Neural cell (in vitro differentiated cells): ENCODE measurements around the gene MAMDC4. TPM values are rescaled to one million over a fixed set of nuclear protein-coding genes. Genes with fewer than 3 reads are reported as not detected.

Experiments used
- H2AFZ ChIP-seq: fragments of 200-600, 300-800 bp; sonication (generic), shearing (Covaris generic); 2 replicates; pipeline ENCODE4 v1.6.0; 2014; ENCODE audit warnings: low read depth, mild to moderate bottlenecking, antibody characterized with exemption, low read length, moderate library complexity
- H3F3A ChIP-seq: fragments of 200-600 bp; shearing (Covaris generic); 2 replicates; pipeline ENCODE4 v1.6.1; 2016; ENCODE audit warnings: mild to moderate bottlenecking, moderate library complexity, mixed read lengths, antibody characterized with exemption, low read length; ENCODE audit not compliant: insufficient read depth, poor library complexity, severe bottlenecking
- H3K27ac ChIP-seq: fragments of 200-600, 300-800 bp; sonication (generic), shearing (Covaris generic); 2 replicates; pipeline ENCODE4 v1.5.1; 2014; ENCODE audit warnings: mild to moderate bottlenecking, low read length, moderate library complexity
- H3K27me3 ChIP-seq: fragments of 300-800, 200-600 bp; sonication (generic), shearing (Covaris generic); 2 replicates; pipeline ENCODE4 v1.6.0; 2014; ENCODE audit warnings: mild to moderate bottlenecking, low read depth, low read length, moderate library complexity; ENCODE audit not compliant: insufficient read depth
- H3K36me3 ChIP-seq: fragments of 300-800, 200-600 bp; sonication (generic), shearing (Covaris generic); 2 replicates; pipeline ENCODE4 v1.5.1; 2014; ENCODE audit warnings: mild to moderate bottlenecking, antibody characterized with exemption, low read length, moderate library complexity; ENCODE audit not compliant: insufficient read depth
- H3K4me2 ChIP-seq: fragments of 300-800, 200-600 bp; sonication (generic), shearing (Covaris generic); 2 replicates; pipeline ENCODE4 v1.6.0; 2014; ENCODE audit warnings: mild to moderate bottlenecking, low read length
- H3K4me3 ChIP-seq: fragments of 300-800, 200-600 bp; sonication (generic), shearing (Covaris generic); 2 replicates; pipeline ENCODE4 v1.5.1; 2014; ENCODE audit warnings: mild to moderate bottlenecking, low read length, moderate library complexity
- H3K79me2 ChIP-seq: fragments of 200-600 bp; shearing (Covaris generic); replicated peaks from 2 replicates; pipeline ENCODE4 v1.6.0; 2014; ENCODE audit warnings: mild to moderate bottlenecking, low read length, moderate library complexity; ENCODE audit not compliant: insufficient read depth
- H3K9ac ChIP-seq: fragments of 300-800, 200-600 bp; sonication (generic), shearing (Covaris generic); 2 replicates; pipeline ENCODE4 v1.6.1; 2016; ENCODE audit warnings: mild to moderate bottlenecking, low read length, mixed read lengths
- H3K9me2 ChIP-seq: fragments of 200-600 bp; shearing (Covaris generic); 2 replicates; pipeline ENCODE4 v1.6.1; 2016; ENCODE audit warnings: mild to moderate bottlenecking, low read length, mixed read lengths; ENCODE audit not compliant: insufficient read depth
- H3K9me3 ChIP-seq: fragments of 200-600, 300-800 bp; sonication (generic), shearing (Covaris generic); 2 replicates; pipeline ENCODE4 v1.6.1; 2016; ENCODE audit warnings: mild to moderate bottlenecking, mixed run types, low read length, moderate library complexity, mixed read lengths
- H4K20me1 ChIP-seq: fragments of 200-600 bp; shearing (Covaris generic); 2 replicates; pipeline ENCODE4 v1.6.1; 2016; ENCODE audit warnings: mild to moderate bottlenecking, mixed run types; ENCODE audit not compliant: insufficient read depth
- EP300 ChIP-seq: fragments of 450-650 bp; conservative IDR thresholded peaks from 2 replicates; pipeline ENCODE4 v1.6.1; 2014; ENCODE audit warnings: antibody characterized with exemption, mild to moderate bottlenecking, moderate library complexity; ENCODE audit not compliant: poor library complexity, severe bottlenecking
- EZH2 ChIP-seq: fragments of 200-600, 300-800 bp; shearing (Covaris generic), sonication (generic); IDR thresholded peaks from 2 replicates; pipeline ENCODE4 v1.6.1; 2014; ENCODE audit warnings: antibody characterized with exemption, low read length, borderline replicate concordance, mild to moderate bottlenecking; ENCODE audit not compliant: insufficient read depth, poor library complexity, severe bottlenecking
- MXI1 ChIP-seq: fragments of 450-650 bp; conservative IDR thresholded peaks from 2 replicates; pipeline ENCODE4 v1.6.1; 2014; ENCODE audit warnings: antibody characterized with exemption, mild to moderate bottlenecking; ENCODE audit not compliant: poor library complexity, severe bottlenecking
- POLR2AphosphoS5 ChIP-seq: IDR thresholded peaks from 2 replicates; pipeline ENCODE4 v1.6.1; 2012
- RAD21 ChIP-seq: fragments of 450-650 bp; conservative IDR thresholded peaks from 2 replicates; pipeline ENCODE4 v1.6.1; 2014; ENCODE audit warnings: antibody characterized with exemption, mild to moderate bottlenecking, moderate library complexity
- SMC3 ChIP-seq: fragments of 450-650 bp; conservative IDR thresholded peaks from 2 replicates; pipeline ENCODE4 v1.6.1; 2014; ENCODE audit warnings: antibody characterized with exemption, mild to moderate bottlenecking, moderate library complexity; ENCODE audit not compliant: poor library complexity
- TAF1 ChIP-seq: IDR thresholded peaks from 2 replicates; pipeline ENCODE4 v1.6.1; 2012; ENCODE audit warnings: low read depth
- polyA plus RNA-seq: library from polyadenylated mRNA; depleted of rRNA; stranded (reverse); fragments of >200 nt; gene quantifications from 2 replicates; pipeline ENCODE4 v1.2.3, GENCODE V29; 2014
- TF ChIP-seq, protein P1 (sequence below): fragments of 450-650 bp; IDR thresholded peaks from 2 replicates; pipeline ENCODE4 v1.5.1; 2014; ENCODE audit warnings: antibody characterized with exemption, mild to moderate bottlenecking, moderate library complexity; ENCODE audit not compliant: poor library complexity, severe bottlenecking
- TF ChIP-seq, protein P2 (sequence below): IDR thresholded peaks from 2 replicates; pipeline ENCODE4 v1.6.1; 2012; ENCODE audit warnings: borderline replicate concordance

MAMDC4 gene
- polyA plus RNA-seq, 1 donor from 2014 or later, result 13.1 TPM

DNA sequence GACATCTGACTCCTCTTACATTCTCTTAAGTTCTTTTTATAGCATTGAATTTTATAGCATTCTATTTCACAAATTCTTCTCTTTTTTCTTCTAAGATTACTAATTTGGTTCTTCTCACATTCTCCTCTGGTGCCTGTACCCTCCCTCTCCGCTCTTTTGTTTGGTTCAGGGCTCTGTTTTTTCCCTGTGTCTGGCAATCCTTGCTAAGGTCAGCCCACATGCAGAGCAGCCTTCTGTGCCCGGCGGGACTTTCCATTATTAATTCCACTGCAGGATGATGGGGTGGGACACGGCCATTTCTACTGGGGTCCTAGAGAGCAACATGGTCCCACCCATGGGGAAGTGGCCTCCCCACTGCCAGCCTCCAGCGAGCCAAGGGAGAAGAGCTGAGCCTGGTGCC is 24.3 kb downstream of the MAMDC4 start:
- Histone ChIP-seq H3F3A (no peaks in the 10 kb centered on the region), H3K4me2 (no peak overlapping the region), H3K4me3 (no peak overlapping the region), H3K27ac (no peak overlapping the region), H3K36me3 (no peaks in the 10 kb centered on the region), H3K27me3 (no peaks in the 10 kb centered on the region), H2AFZ (no peak overlapping the region), H4K20me1 (no peaks in the 10 kb centered on the region), H3K9ac (no peak overlapping the region), H3K9me3 (no peaks in the 10 kb centered on the region), H3K9me2 (no peaks in the 10 kb centered on the region), H3K79me2 (no peaks in the 10 kb centered on the region)
- TF ChIP-seq MXI1 (no peak), RAD21 (no peak), EZH2 (no peak), TAF1 (no peak), POLR2AphosphoS5 (no peak), EP300 (no peak), SMC3 (no peak)
- TF ChIP-seq, protein P1, sequence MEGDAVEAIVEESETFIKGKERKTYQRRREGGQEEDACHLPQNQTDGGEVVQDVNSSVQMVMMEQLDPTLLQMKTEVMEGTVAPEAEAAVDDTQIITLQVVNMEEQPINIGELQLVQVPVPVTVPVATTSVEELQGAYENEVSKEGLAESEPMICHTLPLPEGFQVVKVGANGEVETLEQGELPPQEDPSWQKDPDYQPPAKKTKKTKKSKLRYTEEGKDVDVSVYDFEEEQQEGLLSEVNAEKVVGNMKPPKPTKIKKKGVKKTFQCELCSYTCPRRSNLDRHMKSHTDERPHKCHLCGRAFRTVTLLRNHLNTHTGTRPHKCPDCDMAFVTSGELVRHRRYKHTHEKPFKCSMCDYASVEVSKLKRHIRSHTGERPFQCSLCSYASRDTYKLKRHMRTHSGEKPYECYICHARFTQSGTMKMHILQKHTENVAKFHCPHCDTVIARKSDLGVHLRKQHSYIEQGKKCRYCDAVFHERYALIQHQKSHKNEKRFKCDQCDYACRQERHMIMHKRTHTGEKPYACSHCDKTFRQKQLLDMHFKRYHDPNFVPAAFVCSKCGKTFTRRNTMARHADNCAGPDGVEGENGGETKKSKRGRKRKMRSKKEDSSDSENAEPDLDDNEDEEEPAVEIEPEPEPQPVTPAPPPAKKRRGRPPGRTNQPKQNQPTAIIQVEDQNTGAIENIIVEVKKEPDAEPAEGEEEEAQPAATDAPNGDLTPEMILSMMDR, result no peak
- TF ChIP-seq, protein P2, sequence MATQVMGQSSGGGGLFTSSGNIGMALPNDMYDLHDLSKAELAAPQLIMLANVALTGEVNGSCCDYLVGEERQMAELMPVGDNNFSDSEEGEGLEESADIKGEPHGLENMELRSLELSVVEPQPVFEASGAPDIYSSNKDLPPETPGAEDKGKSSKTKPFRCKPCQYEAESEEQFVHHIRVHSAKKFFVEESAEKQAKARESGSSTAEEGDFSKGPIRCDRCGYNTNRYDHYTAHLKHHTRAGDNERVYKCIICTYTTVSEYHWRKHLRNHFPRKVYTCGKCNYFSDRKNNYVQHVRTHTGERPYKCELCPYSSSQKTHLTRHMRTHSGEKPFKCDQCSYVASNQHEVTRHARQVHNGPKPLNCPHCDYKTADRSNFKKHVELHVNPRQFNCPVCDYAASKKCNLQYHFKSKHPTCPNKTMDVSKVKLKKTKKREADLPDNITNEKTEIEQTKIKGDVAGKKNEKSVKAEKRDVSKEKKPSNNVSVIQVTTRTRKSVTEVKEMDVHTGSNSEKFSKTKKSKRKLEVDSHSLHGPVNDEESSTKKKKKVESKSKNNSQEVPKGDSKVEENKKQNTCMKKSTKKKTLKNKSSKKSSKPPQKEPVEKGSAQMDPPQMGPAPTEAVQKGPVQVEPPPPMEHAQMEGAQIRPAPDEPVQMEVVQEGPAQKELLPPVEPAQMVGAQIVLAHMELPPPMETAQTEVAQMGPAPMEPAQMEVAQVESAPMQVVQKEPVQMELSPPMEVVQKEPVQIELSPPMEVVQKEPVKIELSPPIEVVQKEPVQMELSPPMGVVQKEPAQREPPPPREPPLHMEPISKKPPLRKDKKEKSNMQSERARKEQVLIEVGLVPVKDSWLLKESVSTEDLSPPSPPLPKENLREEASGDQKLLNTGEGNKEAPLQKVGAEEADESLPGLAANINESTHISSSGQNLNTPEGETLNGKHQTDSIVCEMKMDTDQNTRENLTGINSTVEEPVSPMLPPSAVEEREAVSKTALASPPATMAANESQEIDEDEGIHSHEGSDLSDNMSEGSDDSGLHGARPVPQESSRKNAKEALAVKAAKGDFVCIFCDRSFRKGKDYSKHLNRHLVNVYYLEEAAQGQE, result no peak

DNA sequence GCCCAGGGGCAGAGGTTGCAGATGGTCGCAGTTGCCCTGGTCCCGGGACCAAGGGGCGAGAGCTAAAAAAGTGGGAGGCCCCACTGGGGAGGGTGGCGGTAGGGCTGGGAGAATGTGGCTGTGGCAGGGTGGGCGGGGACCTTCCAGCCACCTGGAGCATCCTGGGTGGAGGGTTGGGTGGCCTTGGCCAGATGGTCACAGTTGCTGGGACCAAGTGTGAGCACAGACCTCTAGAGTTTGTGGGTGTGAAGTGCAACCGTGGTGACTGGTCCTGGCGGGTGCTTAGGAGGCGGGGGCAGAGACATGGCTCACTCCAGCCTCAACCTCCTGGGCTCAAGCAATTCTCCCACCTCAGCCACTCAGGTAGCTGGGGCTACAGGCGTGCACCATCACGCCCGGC is 28.5 kb downstream of the MAMDC4 start:
- no peak overlapping the region for H3K4me3 ChIP-seq
- no peak overlapping the region for H3K4me2 ChIP-seq
- H3K27ac ChIP-seq, result no peak overlapping the region
- H3K79me2 ChIP-seq, result no peaks in the 10 kb centered on the region
- H3K9ac ChIP-seq, result no peak overlapping the region
- no peaks in the 10 kb centered on the region for H4K20me1 ChIP-seq
- no peaks in the 10 kb centered on the region for H3F3A ChIP-seq
- no peak overlapping the region for H2AFZ ChIP-seq
- H3K9me3 ChIP-seq, result no peaks in the 10 kb centered on the region
- TF ChIP-seq POLR2AphosphoS5 (no peak), RAD21 (no peak), SMC3 (no peak), EZH2 (no peak), EP300 (no peak), MXI1 (no peak), TAF1 (no peak)
- TF ChIP-seq, protein P1, result no peak
- TF ChIP-seq, protein P2, result no peak
- no peaks in the 10 kb centered on the region for H3K9me2 ChIP-seq
- H3K27me3 ChIP-seq, result no peaks in the 10 kb centered on the region
- no peaks in the 10 kb centered on the region for H3K36me3 ChIP-seq
